Endothelial cell of umbilical vein (primary cell): Measurements from ENCODE around the gene DENND4B. TPM values are rescaled to one million over a fixed set of nuclear protein-coding genes. Genes with fewer than 3 reads are reported as not detected.
A peak's percentile ranks its signal among the peaks of the same experiment; 100 is the strongest.

Experiments used
- BruUV-seq: library from RNA; stranded (reverse); fragments of 400-500 nt; replicated peaks from 2 replicates; lab custom pipeline; 2021; lab: Mats Ljungman, UMichigan
- CTCF ChIA-PET: fragments of 300-600, 350-600 bp; sonication (Branson Sonifier 250); formaldehyde crosslinking; loops from one replicate; lab custom pipeline; 2021; ENCODE audit warnings: antibody characterized with exemption, inconsistent platforms; lab: Charles Lee
- POLR2A ChIA-PET: fragments of 300-600, 350-600 bp; sonication (Branson Sonifier 250); formaldehyde crosslinking; loops from one replicate; lab custom pipeline; 2021; ENCODE audit warnings: antibody characterized with exemption, inconsistent platforms; lab: Charles Lee
- DNase-seq: peaks from one replicate; pipeline ENCODE4 v3.0.0-alpha.2; 2011; ENCODE audit warnings: low read depth, low spot score
- FAIRE-seq: peaks from 2 replicates; lab custom pipeline; 2011; peaks lifted over from hg19 to GRCh38; lab: Jason Lieb, UNC
- H2AFZ ChIP-seq: 2 replicates; pipeline ENCODE4 v1.6.0; 2012; ENCODE audit warnings: low read depth, low read length, control low read depth, inconsistent platforms
- H3K27ac ChIP-seq: 2 replicates; pipeline ENCODE4 v1.5.1; 2011; ENCODE audit warnings: low read depth, mild to moderate bottlenecking, control low read depth, low read length, moderate library complexity; ENCODE audit not compliant: insufficient read depth
- H3K27me3 ChIP-seq, 2 experiments: 2 replicates each; pipeline versions ENCODE4 v1.6.0 to v1.6.1; 2011; ENCODE audit warnings: low read length in 2 of 2, mixed read lengths in 1 of 2; ENCODE audit not compliant: control insufficient read depth in 2 of 2, insufficient read depth in 2 of 2
- H3K36me3 ChIP-seq, 2 experiments: 2 replicates in 1 of 2; 3 replicates in 1 of 2; pipeline ENCODE4 v1.5.1; 2011; ENCODE audit warnings: low read length in 2 of 2, mild to moderate bottlenecking in 1 of 2, moderate library complexity in 1 of 2; ENCODE audit not compliant: control insufficient read depth in 2 of 2, insufficient read depth in 2 of 2; ENCODE audit errors: extremely low read depth in 1 of 2
- H3K4me1 ChIP-seq: 3 replicates; pipeline ENCODE4 v1.5.1; 2011; ENCODE audit warnings: mild to moderate bottlenecking, low read length; ENCODE audit not compliant: control insufficient read depth, insufficient read depth; ENCODE audit errors: extremely low read depth
- H3K4me2 ChIP-seq: 2 replicates; pipeline ENCODE4 v1.6.1; 2011; ENCODE audit warnings: low read length, control low read depth, mixed read lengths; ENCODE audit not compliant: insufficient read depth
- H3K4me3 ChIP-seq, 3 experiments: fragments of 200-600 bp in 1 of 3; sonication (generic), shearing (Covaris generic) in 1 of 3; replicated peaks in 1 of 3; 2 replicates each; pipeline ENCODE4 v1.5.1; 2011 to 2016; ENCODE audit warnings: control low read depth in 3 of 3, low read length in 3 of 3, mild to moderate bottlenecking in 2 of 3, inconsistent platforms in 1 of 3, low read depth in 1 of 3, moderate library complexity in 1 of 3; ENCODE audit not compliant: insufficient read depth in 1 of 3
- H3K79me2 ChIP-seq: 2 replicates; pipeline ENCODE4 v1.6.0; 2012; ENCODE audit warnings: low read length, inconsistent platforms; ENCODE audit not compliant: control insufficient read depth, insufficient read depth
- H3K9ac ChIP-seq: replicated peaks from 2 replicates; pipeline ENCODE3; 2011; ENCODE audit warnings: low read length, control low read depth; ENCODE audit not compliant: insufficient read depth; ENCODE audit errors: extremely low read depth
- H3K9me1 ChIP-seq: replicated peaks from 3 replicates; pipeline ENCODE4 v1.6.0; 2011; ENCODE audit warnings: mild to moderate bottlenecking, low read length; ENCODE audit not compliant: control insufficient read depth, insufficient read depth; ENCODE audit errors: extremely low read depth
- H3K9me3 ChIP-seq: replicated peaks from 2 replicates; pipeline ENCODE4 v1.5.1; 2012; ENCODE audit warnings: low read length, inconsistent platforms; ENCODE audit not compliant: control insufficient read depth, insufficient read depth
- H4K20me1 ChIP-seq: replicated peaks from 2 replicates; pipeline ENCODE3; 2011; ENCODE audit warnings: mild to moderate bottlenecking, low read length; ENCODE audit not compliant: control insufficient read depth, insufficient read depth; ENCODE audit errors: extremely low read depth
- EZH2 ChIP-seq: IDR thresholded peaks from 2 replicates; pipeline ENCODE4 v1.6.1; 2012; ENCODE audit warnings: borderline replicate concordance, low read depth, mild to moderate bottlenecking, moderate library complexity, low read length, inconsistent platforms; ENCODE audit not compliant: severe bottlenecking
- FOS ChIP-seq: IDR thresholded peaks from 2 replicates; pipeline ENCODE4 v1.6.1; 2011; ENCODE audit warnings: mild to moderate bottlenecking, low read length, moderate library complexity, borderline replicate concordance; ENCODE audit not compliant: insufficient read depth
- GATA2 ChIP-seq: IDR thresholded peaks from 2 replicates; pipeline ENCODE4 v1.7.0; 2011; ENCODE audit warnings: low read depth, mild to moderate bottlenecking, moderate library complexity, mixed read lengths, low read length; ENCODE audit not compliant: insufficient read length, insufficient read depth
- JUN ChIP-seq: IDR thresholded peaks from 2 replicates; pipeline ENCODE4 v1.6.1; 2011; ENCODE audit warnings: borderline replicate concordance, low read depth; ENCODE audit not compliant: insufficient read length, insufficient read depth
- MYC ChIP-seq: IDR thresholded peaks from one replicate; pipeline ENCODE4 v1.6.1; 2011; ENCODE audit warnings: mild to moderate bottlenecking, low read depth, low read length
- POLR2A ChIP-seq: IDR thresholded peaks from 2 replicates; pipeline ENCODE4 v1.6.1; 2012; ENCODE audit warnings: low read depth, mild to moderate bottlenecking, control low read depth, low read length
- POLR2AphosphoS5 ChIP-seq: IDR thresholded peaks from 2 replicates; pipeline ENCODE4 v1.6.1; 2012; ENCODE audit warnings: low read depth, mild to moderate bottlenecking, control low read depth, low read length, moderate library complexity; ENCODE audit not compliant: insufficient read depth
- dilution Hi-C: fragments of 300-500 bp; cut with MboI; formaldehyde crosslinking; loops from one replicate; pipeline ENCODE4 v1.15.0; 2019; ENCODE audit warnings: low sequenced_read_pairs; ENCODE audit not compliant: extremely low pct_ligation_motif_present
- intact Hi-C: fragments of 100-400 bp; cut with micrococcal nuclease; formaldehyde crosslinking; loops from one replicate; pipeline ENCODE4 v1.10.0; 2022
- polyA plus RNA-seq, 4 experiments: library from polyadenylated mRNA; depleted of rRNA in 3 of 4; stranded (reverse) in 3 of 4; unstranded in 1 of 4; fragments of >200 nt; gene quantifications; 2 replicates each; pipeline versions ENCODE4 v1.2.1 to v1.2.3, GENCODE V29; 2011 to 2012; ENCODE audit warnings: missing spikeins in 1 of 4
- total RNA-seq: library from RNA; stranded (reverse); gene quantifications from 2 replicates; pipeline ENCODE4 v1.2.3, GENCODE V29; 2021
- TF ChIP-seq, protein P1 (sequence below): IDR thresholded peaks from 2 replicates; pipeline ENCODE4 v1.6.1; 2011; ENCODE audit not compliant: insufficient read depth, insufficient read length
- TF ChIP-seq, protein P2 (sequence below), 2 donors: IDR thresholded peaks; 1 replicate in 1 of 2; 2 replicates in 1 of 2; pipeline ENCODE4 v1.5.1; 2011; ENCODE audit warnings: low read length in 2 of 2, mild to moderate bottlenecking in 2 of 2, moderate library complexity in 2 of 2, control low read depth in 1 of 2, inconsistent platforms in 1 of 2, low read depth in 1 of 2; ENCODE audit not compliant: insufficient read depth in 1 of 2; ENCODE audit errors: extremely low read depth in 1 of 2

Gene DENND4B
- total and polyA plus RNA-seq, 2 donors (not counting 3 experiments of a cell fraction or from before 2014, with no cell fraction given) = 35.6 to 57.8 TPM

- ChIA-PET POLR2A (no interaction called here), CTCF (interaction anchor here (1.0 to 5.3 kb wide), 10 partner anchors 13 to 148 kb away, joined by 3 to 65 read pairs (median 23); partner anchors contain the start of genes CREB3L4, CRTC2, JTB and SLC39A1)
- H3K4me1 ChIP-seq = peaks cover 9% of the 10 kb centered on the region
- peak overlapping the region; percentile 8 for H2AFZ ChIP-seq
- H3K9me3 ChIP-seq = no peaks in the 10 kb centered on the region
- peaks cover 2 to 39% of the 10 kb centered on the region in 2 experiments for H3K36me3 ChIP-seq
- H3K79me2 ChIP-seq = peaks cover 16% of the 10 kb centered on the region
- H3K27me3 ChIP-seq = no peaks in the 10 kb centered on the region
- H3K9ac ChIP-seq = no peak overlapping the region
- TF ChIP-seq, protein P1, sequence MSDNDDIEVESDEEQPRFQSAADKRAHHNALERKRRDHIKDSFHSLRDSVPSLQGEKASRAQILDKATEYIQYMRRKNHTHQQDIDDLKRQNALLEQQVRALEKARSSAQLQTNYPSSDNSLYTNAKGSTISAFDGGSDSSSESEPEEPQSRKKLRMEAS = no peak
- TF ChIP-seq, protein P2, sequence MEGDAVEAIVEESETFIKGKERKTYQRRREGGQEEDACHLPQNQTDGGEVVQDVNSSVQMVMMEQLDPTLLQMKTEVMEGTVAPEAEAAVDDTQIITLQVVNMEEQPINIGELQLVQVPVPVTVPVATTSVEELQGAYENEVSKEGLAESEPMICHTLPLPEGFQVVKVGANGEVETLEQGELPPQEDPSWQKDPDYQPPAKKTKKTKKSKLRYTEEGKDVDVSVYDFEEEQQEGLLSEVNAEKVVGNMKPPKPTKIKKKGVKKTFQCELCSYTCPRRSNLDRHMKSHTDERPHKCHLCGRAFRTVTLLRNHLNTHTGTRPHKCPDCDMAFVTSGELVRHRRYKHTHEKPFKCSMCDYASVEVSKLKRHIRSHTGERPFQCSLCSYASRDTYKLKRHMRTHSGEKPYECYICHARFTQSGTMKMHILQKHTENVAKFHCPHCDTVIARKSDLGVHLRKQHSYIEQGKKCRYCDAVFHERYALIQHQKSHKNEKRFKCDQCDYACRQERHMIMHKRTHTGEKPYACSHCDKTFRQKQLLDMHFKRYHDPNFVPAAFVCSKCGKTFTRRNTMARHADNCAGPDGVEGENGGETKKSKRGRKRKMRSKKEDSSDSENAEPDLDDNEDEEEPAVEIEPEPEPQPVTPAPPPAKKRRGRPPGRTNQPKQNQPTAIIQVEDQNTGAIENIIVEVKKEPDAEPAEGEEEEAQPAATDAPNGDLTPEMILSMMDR (IDR thresholded peaks at IDR 0.05; ENCODE audit: extremely low read depth in 1 of 2, insufficient read depth in 1 of 2, low read depth in 1 of 2, low read length in 2 of 2) = no peak
- TF ChIP-seq EZH2 = no peak
- TF ChIP-seq FOS = no peak
- no peak for TF ChIP-seq MYC
- no peak for TF ChIP-seq POLR2A
- TF ChIP-seq GATA2 = no peak
- no peak for TF ChIP-seq JUN
- TF ChIP-seq POLR2AphosphoS5 = no peak
- peak overlapping the region; percentile 73 for H3K4me2 ChIP-seq
- no TSS peak for BruUV-seq
- H3K9me1 ChIP-seq = no peaks in the 10 kb centered on the region
- H3K4me3 ChIP-seq = peak overlapping the region in 2 of 3 experiments; percentile 42 to 88
- H4K20me1 ChIP-seq = no peaks in the 10 kb centered on the region
- DNase-seq (no peak), FAIRE-seq (no peak)
- intact Hi-C loops = no loop called here
- dilution Hi-C loops = no loop called here
- H3K27ac ChIP-seq = peak overlapping the region; percentile 63
These were observed 1.7 kb downstream of the DENND4B start for GRCh38 chr1:153944827-153945117.
